Mammary epithelial cell (primary cell): ENCODE measurements around the gene NCOA5.
"Not testable (repeated sequence)": the region's sequence is repeated elsewhere in the genome, so short reads cannot be mapped to it uniquely, and the experiment has no call there.

ENCODE experiments used
- CTCF ChIP-seq, 2 donors: IDR thresholded peaks in 1 of 2; conservative IDR thresholded peaks in 1 of 2; 2 replicates each; pipeline ENCODE4 v1.5.1; 2011 to 2012; ENCODE audit warnings: inconsistent platforms in 2 of 2, low read length in 2 of 2, mild to moderate bottlenecking in 2 of 2, control low read depth in 1 of 2, low read depth in 1 of 2; ENCODE audit not compliant: insufficient read depth in 1 of 2; ENCODE audit errors: extremely low read depth in 1 of 2
- EZH2 ChIP-seq: IDR thresholded peaks from 2 replicates; pipeline ENCODE4 v1.6.1; 2012; ENCODE audit warnings: low read length, inconsistent platforms, borderline replicate concordance

GRCh38 chr20:46100444-46100843, 10.7 kb upstream of the NCOA5 start:
- TF ChIP-seq EZH2; CTCF (conservative IDR thresholded peaks at IDR 0.05 in 1 of 2, IDR thresholded peaks at IDR 0.05 in 1 of 2; ENCODE audit: extremely low read depth in 1 of 2, insufficient read depth in 1 of 2, low read depth in 1 of 2, low read length in 2 of 2): not testable (repeated sequence)
